Body of pancreas (tissue), 4 donors: Measurements from ENCODE around the gene SOHLH1.

Experiments used
- CTCF ChIP-seq, 7 experiments: fragments of 450-650 bp in 4 of 7; fragments of 200-600 bp in 3 of 7; sonication (generic) in 3 of 7; IDR thresholded peaks; one replicate each; pipeline ENCODE4 v1.5.1; 2016 to 2019; ENCODE audit warnings: antibody characterized with exemption in 7 of 7
- POLR2A ChIP-seq, 3 donors: fragments of 450-650 bp; IDR thresholded peaks; one replicate each; pipeline ENCODE4 v1.6.1; 2016; ENCODE audit warnings: antibody characterized with exemption in 3 of 3, mild to moderate bottlenecking in 2 of 3

- TF ChIP-seq CTCF (IDR thresholded peaks at IDR 0.05) = no peak
- no peak for TF ChIP-seq POLR2A (IDR thresholded peaks at IDR 0.05)
Observed at GRCh38 chr9:135712613-135713295, 13.5 kb upstream of the SOHLH1 start.
